Measurements from ENCODE around the gene ISG15.
"Not testable (repeated sequence)": the region's sequence is repeated elsewhere in the genome, so short reads cannot be mapped to it uniquely, and the experiment has no call there.

The ISG15 gene

GRCh38 chr1:1053682-1054081 lies 40.4 kb downstream of the ISG15 start:
- in situ Hi-C loops (cut with HindIII; ENCODE audit: low pct_unique_long_range_greater_than_20kb, low sequenced_read_pairs), result no loop called here
- DNase-seq (ENCODE audit: low read depth in 1 of 2, low spot score in 1 of 2), result no peak
- no peak for TF ChIP-seq JUND (IDR thresholded peaks at IDR 0.05; ENCODE audit: low read depth)

GRCh38 chr1:1054099-1054700 lies 40.9 kb downstream of the ISG15 start:
- TF ChIP-seq JUND (IDR thresholded peaks at IDR 0.05; ENCODE audit: low read depth), result no peak
- no peak for DNase-seq (ENCODE audit: low read depth in 1 of 2, low spot score in 1 of 2)
- in situ Hi-C loops (cut with HindIII; ENCODE audit: low pct_unique_long_range_greater_than_20kb, low sequenced_read_pairs), result no loop called here

GRCh38 chr1:1054971-1055370 lies 41.7 kb downstream of the ISG15 start:
- DNase-seq (ENCODE audit: low read depth in 1 of 2, low spot score in 1 of 2), result no peak
- TF ChIP-seq JUND (IDR thresholded peaks at IDR 0.05; ENCODE audit: low read depth), result no peak

GRCh38 chr1:1055841-1056736 lies 42.8 kb downstream of the ISG15 start:
- DNase-seq (ENCODE audit: low read depth in 1 of 2, low spot score in 1 of 2), result no peak
- no peak for TF ChIP-seq JUND (IDR thresholded peaks at IDR 0.05; ENCODE audit: low read depth)
- in situ Hi-C loops (cut with HindIII; ENCODE audit: low pct_unique_long_range_greater_than_20kb, low sequenced_read_pairs), result no loop called here

More at GRCh38 chr1:1054971-1055370, 41.7 kb downstream of the ISG15 start:
- in situ Hi-C loops (cut with HindIII; ENCODE audit: low pct_unique_long_range_greater_than_20kb, low sequenced_read_pairs), result no loop called here

- DNase-seq (ENCODE audit: low read depth in 1 of 2, low spot score in 1 of 2); in situ Hi-C loops (cut with HindIII; ENCODE audit: low pct_unique_long_range_greater_than_20kb, low sequenced_read_pairs): not testable (repeated sequence)
These were observed 44.4 kb downstream of the ISG15 start for GRCh38 chr1:1057769-1058087.

- DNase-seq (ENCODE audit: low read depth in 1 of 2, low spot score in 1 of 2), result no peak
- TF ChIP-seq JUND (IDR thresholded peaks at IDR 0.05; ENCODE audit: low read depth), result no peak
- in situ Hi-C loops (cut with HindIII; ENCODE audit: low pct_unique_long_range_greater_than_20kb, low sequenced_read_pairs), result no loop called here
These were observed 45.0 kb downstream of the ISG15 start for GRCh38 chr1:1058088-1058905.

GRCh38 chr1:1058921-1059493 lies 45.7 kb downstream of the ISG15 start:
- peak; percentile 27 to 38 for DNase-seq (ENCODE audit: low read depth in 1 of 2, low spot score in 1 of 2)
- no peak for TF ChIP-seq JUND (IDR thresholded peaks at IDR 0.05; ENCODE audit: low read depth)
- in situ Hi-C loops (cut with HindIII; ENCODE audit: low pct_unique_long_range_greater_than_20kb, low sequenced_read_pairs), result no loop called here

GRCh38 chr1:1059494-1060280 lies 46.4 kb downstream of the ISG15 start:
- in situ Hi-C loops (cut with HindIII; ENCODE audit: low pct_unique_long_range_greater_than_20kb, low sequenced_read_pairs), result no loop called here
- TF ChIP-seq JUND (IDR thresholded peaks at IDR 0.05; ENCODE audit: low read depth), result no peak
- DNase-seq (ENCODE audit: low read depth in 1 of 2, low spot score in 1 of 2), result peak; percentile 84

- in situ Hi-C loops (cut with HindIII; ENCODE audit: low pct_unique_long_range_greater_than_20kb, low sequenced_read_pairs), result no loop called here
- DNase-seq (ENCODE audit: low read depth in 1 of 2, low spot score in 1 of 2), result no peak
- TF ChIP-seq JUND (IDR thresholded peaks at IDR 0.05; ENCODE audit: low read depth), result no peak
These were observed 47.1 kb downstream of the ISG15 start for GRCh38 chr1:1060281-1061000.

- in situ Hi-C loops (cut with HindIII; ENCODE audit: low pct_unique_long_range_greater_than_20kb, low sequenced_read_pairs), result no loop called here
- TF ChIP-seq JUND (IDR thresholded peaks at IDR 0.05; ENCODE audit: low read depth), result no peak
- DNase-seq (ENCODE audit: low read depth in 1 of 2, low spot score in 1 of 2), result no peak
These were observed 48.5 kb downstream of the ISG15 start for GRCh38 chr1:1061682-1062345.

Data from T47D (cell line).